GM12878 (cell line): ENCODE results near the gene PRPS2. TPM values are rescaled to one million over a fixed set of nuclear protein-coding genes. Genes with fewer than 3 reads are reported as not detected.
A peak's percentile ranks its signal among the peaks of the same experiment; 100 is the strongest.

Experiments
- ATAC-seq: fragments of 200-7000 bp; cut with Tn5 transposase; 3 replicates; pipeline ENCODE4 v1.9.1; 2020; ENCODE audit warnings: mild to moderate bottlenecking, moderate library complexity
- BruUV-seq: library from RNA; stranded (reverse); fragments of 400-500 nt; replicated peaks from 2 replicates; lab custom pipeline; 2021; lab: Mats Ljungman, UMichigan
- CTCF ChIA-PET: fragments of 300-600 bp; sonication (Branson Sonifier 250); formaldehyde crosslinking; extraction: SDS; loops from one replicate; lab custom pipeline; 2021; ENCODE audit warnings: inconsistent platforms; lab: Yijun Ruan, JAX
- POLR2A ChIA-PET: fragments of 350-600 bp; formaldehyde crosslinking; extraction: SDS; loops from one replicate; lab custom pipeline; 2021; ENCODE audit warnings: inconsistent platforms; lab: Charles Lee
- RAD21 ChIA-PET: fragments of 300-600 bp; sonication (Branson Sonifier 250); formaldehyde crosslinking; loops from one replicate; lab custom pipeline; 2023; ENCODE audit warnings: antibody characterized with exemption; ENCODE audit not compliant: unreplicated experiment; lab: Charles Lee
- SMC1A ChIA-PET: fragments of 300-600 bp; sonication (Branson Sonifier 250); formaldehyde crosslinking; loops from one replicate; lab custom pipeline; 2023; ENCODE audit not compliant: unreplicated experiment, uncharacterized antibody; lab: Charles Lee
- DNase-seq: peaks from one replicate; pipeline ENCODE4 v3.0.0-alpha.2; 2011; ENCODE audit warnings: low read depth, low spot score
- FAIRE-seq: peaks from 3 replicates; lab custom pipeline; 2011; peaks lifted over from hg19 to GRCh38; lab: Jason Lieb, UNC
- H2AFZ ChIP-seq: 2 replicates; pipeline ENCODE4 v1.6.0; 2011; ENCODE audit warnings: low read depth, low read length, control low read depth; ENCODE audit not compliant: control insufficient read depth
- H3K27ac ChIP-seq: 2 replicates; pipeline ENCODE4 v1.5.1; 2011; ENCODE audit warnings: control low read depth; ENCODE audit not compliant: control insufficient read depth, insufficient read depth
- H3K27me3 ChIP-seq, 2 experiments: replicated peaks in 1 of 2; 2 replicates each; pipeline versions ENCODE4 v1.6.0 to v1.6.1; 2011; ENCODE audit warnings: low read length in 1 of 2; ENCODE audit not compliant: control insufficient read depth in 2 of 2, insufficient read depth in 2 of 2
- H3K36me3 ChIP-seq, 2 experiments: 2 replicates each; pipeline ENCODE4 v1.5.1; 2011; ENCODE audit warnings: low read length in 1 of 2; ENCODE audit not compliant: control insufficient read depth in 2 of 2, insufficient read depth in 2 of 2
- H3K4me1 ChIP-seq: 2 replicates; pipeline ENCODE4 v1.6.1; 2011; ENCODE audit warnings: mild to moderate bottlenecking, low read length, moderate library complexity, mixed read lengths; ENCODE audit not compliant: control insufficient read depth, insufficient read depth
- H3K4me2 ChIP-seq: 2 replicates; pipeline ENCODE4 v1.6.0; 2011; ENCODE audit warnings: control low read depth; ENCODE audit not compliant: control insufficient read depth, insufficient read depth
- H3K4me3 ChIP-seq: fragments of 200-600 bp; sonication (generic); 2 replicates; pipeline ENCODE4 v1.5.1; 2016
- H3K79me2 ChIP-seq: 2 replicates; pipeline ENCODE4 v1.6.0; 2011; ENCODE audit warnings: low read length; ENCODE audit not compliant: control insufficient read depth, insufficient read depth
- H3K9ac ChIP-seq: 2 replicates; pipeline ENCODE4 v1.8.0; 2011; ENCODE audit warnings: low read length, control low read depth, mixed read lengths; ENCODE audit not compliant: control insufficient read depth, insufficient read depth
- H3K9me3 ChIP-seq: replicated peaks from 3 replicates; pipeline ENCODE4 v1.5.1; 2011; ENCODE audit warnings: mild to moderate bottlenecking, low read length; ENCODE audit not compliant: control insufficient read depth, insufficient read depth
- H4K20me1 ChIP-seq: 2 replicates; pipeline ENCODE4 v1.6.0; 2011; ENCODE audit not compliant: control insufficient read depth, insufficient read depth
- ATF7 ChIP-seq: fragments of 450-650 bp; IDR thresholded peaks from 2 replicates; pipeline ENCODE4 v1.6.1; 2016; ENCODE audit warnings: low read depth, mild to moderate bottlenecking
- EP300 ChIP-seq, 2 experiments: fragments of 150-350 bp in 1 of 2; IDR thresholded peaks; 2 replicates each; pipeline ENCODE4 v1.6.1; 2011 to 2012; ENCODE audit warnings: low read depth in 2 of 2, low read length in 2 of 2, borderline replicate concordance in 1 of 2, improper control_type of control experiment in 1 of 2, inconsistent platforms in 1 of 2; ENCODE audit not compliant: control insufficient read depth in 1 of 2
- IKZF1 ChIP-seq: fragments of 450-650 bp; conservative IDR thresholded peaks from 2 replicates; pipeline ENCODE4 v1.6.1; 2017; ENCODE audit warnings: antibody characterized with exemption, mild to moderate bottlenecking
- MLLT1 ChIP-seq: fragments of 450-650 bp; IDR thresholded peaks from 2 replicates; pipeline ENCODE4 v1.6.1; 2016; ENCODE audit warnings: mild to moderate bottlenecking
- MTA3 ChIP-seq: IDR thresholded peaks from 2 replicates; pipeline ENCODE4 v1.6.1; 2012; ENCODE audit warnings: low read length, inconsistent platforms, borderline replicate concordance
- POLR2A ChIP-seq: IDR thresholded peaks from 2 replicates; pipeline ENCODE4 v1.6.1; 2011; ENCODE audit warnings: low read depth, mild to moderate bottlenecking, low read length
- POU2F2 ChIP-seq: IDR thresholded peaks from 3 replicates; pipeline ENCODE4 v1.6.1; 2011; ENCODE audit warnings: low read depth, mild to moderate bottlenecking, low read length, borderline replicate concordance
- STAT3 ChIP-seq: IDR thresholded peaks from 2 replicates; pipeline ENCODE4 v1.6.1; 2011; ENCODE audit warnings: low read depth, low read length, improper control_type of control experiment
- TBL1XR1 ChIP-seq: IDR thresholded peaks from 2 replicates; pipeline ENCODE4 v1.6.1; 2012; ENCODE audit warnings: low read depth, low read length, improper control_type of control experiment
- WRNIP1 ChIP-seq: IDR thresholded peaks from 2 replicates; pipeline ENCODE4 v1.6.1; 2011; ENCODE audit warnings: low read depth, low read length, improper control_type of control experiment, borderline replicate concordance
- ZNF274 ChIP-seq: IDR thresholded peaks from one replicate; pipeline ENCODE4 v1.8.0; 2011; ENCODE audit not compliant: insufficient read length, insufficient read depth
- ZSCAN29 ChIP-seq: fragments of 450-650 bp; IDR thresholded peaks from 2 replicates; pipeline ENCODE4 v1.6.1; 2017; ENCODE audit warnings: mild to moderate bottlenecking, moderate library complexity
- WGBS: methylation state at CpG from one replicate; pipeline ENCODE4 v1.1.6; 2016; ENCODE audit warnings: low lambda C conversion rate; ENCODE audit not compliant: insufficient replicate concordance, insufficient coverage; ENCODE audit errors: missing lambda C conversion rate; 5-methylcytosine and 5-hydroxymethylcytosine counted together
- in situ Hi-C: fragments of 300-500 bp; cut with MboI; formaldehyde crosslinking; loops from 9 replicates; pipeline ENCODE4 v1.14.3; 2018; ENCODE audit warnings: mixed read lengths
- intact Hi-C: fragments of 100-400 bp; cut with micrococcal nuclease; formaldehyde crosslinking; loops from one replicate; pipeline ENCODE4 v1.14.2; 2022; ENCODE audit not compliant: unreplicated experiment
- polyA plus RNA-seq, 11 experiments: library from polyadenylated mRNA; depleted of rRNA in 4 of 11; unstranded in 6 of 11; stranded (reverse) in 5 of 11; fragments of >200 nt; fragmentation: Nextera tagmentation in 4 of 11; fragmentation: Illumina TruSeq in 1 of 11; extraction: Ambion mirVana in 4 of 11; extraction: Trizol in 1 of 11; gene quantifications; 1 replicate in 1 of 11; 2 replicates in 10 of 11; pipeline versions ENCODE4 v1.2.1 to v1.2.3, GENCODE V29; 2011 to 2016; ENCODE audit warnings: inconsistent platforms in 2 of 11, missing spikeins in 2 of 11, low read depth in 1 of 11
- total RNA-seq, 4 experiments: library from RNA; depleted of rRNA in 3 of 4; stranded (reverse); fragments of >200 nt in 3 of 4; fragmentation: Illumina TruSeq in 1 of 4; extraction: Trizol in 1 of 4; gene quantifications; 2 replicates each; pipeline versions ENCODE4 v1.2.1 to v1.2.3, GENCODE V29; 2013 to 2021

The PRPS2 gene
- total and polyA plus RNA-seq, 10 of the 15 experiments (the other 5 are each of a cell fraction or from before 2014, with no cell fraction given): 44.1 to 102 (median 58.2) TPM

- TF ChIP-seq WRNIP1 (no peak), IKZF1 (peak; percentile 61), ZSCAN29 (peak; percentile 83; the same call in 1 of the 2 replicates), ZNF274 (no peak), TBL1XR1 (0 out of 2 replicates have a peak, but pooled peaks have one; percentile 37), POU2F2 (peak; percentile 94), MTA3 (no peak; the same call in 1 of the 2 replicates), ATF7 (peak; percentile 44; the same call in 1 of the 2 replicates), EP300 (IDR thresholded peaks at IDR 0.05; ENCODE audit: borderline replicate concordance in 1 of 2, control insufficient read depth in 1 of 2, low read depth in 2 of 2, low read length in 2 of 2) (peak in 1 of 2 experiments; percentile 57; a peak in 1 of 4 replicates)
Observed at GRCh38 chrX:12843668-12844279, 52.6 kb downstream of the PRPS2 start (continued).

GRCh38 chrX:12844319-12844718 lies 53.1 kb downstream of the PRPS2 start:
- FAIRE-seq (peak; percentile 86), ATAC-seq (peak; percentile 66), DNase-seq (peak; percentile 46)
- WGBS: 8% methylated on average over 3 of the region's 3 CpGs
- ChIA-PET SMC1A (interaction anchor here (0.8 to 4.8 kb wide), 11 partner anchors 20 to 45 kb away, joined by 3 to 45 read pairs (median 5); no protein-coding TSS in a partner anchor), CTCF (interaction anchor here (0.9 to 1.9 kb wide), 9 partner anchors 12 to 102 kb away, joined by 3 to 18 read pairs (median 4); partner anchors contain the start of gene TLR7), RAD21 (interaction anchor here (0.7 to 2.9 kb wide), 7 partner anchors 23 to 1087 kb away, joined by 3 to 15 read pairs (median 7); partner anchors contain the start of gene TLR7), POLR2A (interaction anchor here (0.9 to 1.4 kb wide), 4 partner anchors 25 to 44 kb away, joined by 3 to 4 read pairs (median 3); no protein-coding TSS in a partner anchor)
- no peaks in the 10 kb centered on the region; the same call in 1 of the 3 replicates for H3K9me3 ChIP-seq
- peak overlapping the region; percentile 42; the same call in 1 of the 2 replicates for H3K4me3 ChIP-seq
- BruUV-seq: TSS peak; percentile 98
- intact Hi-C loops: loop anchor here (1.0 to 5.0 kb wide), 2 partner anchors 46 to 248 kb away; no protein-coding TSS in a partner anchor
- no peaks in the 10 kb centered on the region for H3K27me3 ChIP-seq
- no peak overlapping the region; the same call in 1 of the 2 replicates for H2AFZ ChIP-seq
- H3K9ac ChIP-seq: peak overlapping the region; percentile 79
- peaks cover 29% of the 10 kb centered on the region for H3K4me1 ChIP-seq
- H4K20me1 ChIP-seq: no peaks in the 10 kb centered on the region
- no peaks in the 10 kb centered on the region for H3K36me3 ChIP-seq
- peak overlapping the region; percentile 100 for H3K27ac ChIP-seq
- in situ Hi-C loops: no loop called here
- no peak for TF ChIP-seq MLLT1
- TF ChIP-seq TBL1XR1: 0 out of 2 replicates have a peak, but pooled peaks have one; percentile 5
- TF ChIP-seq STAT3: 0 out of 2 replicates have a peak, but pooled peaks have one; percentile 11
- 0 out of 2 replicates have a peak, but pooled peaks have one; percentile 49 for TF ChIP-seq POLR2A
- H3K79me2 ChIP-seq: no peaks in the 10 kb centered on the region
- peak overlapping the region; percentile 95 for H3K4me2 ChIP-seq
